HG03108 (cell line): ENCODE data around the gene ANO9.

Experiments
- ATAC-seq: cut with Tn5 transposase; IDR thresholded peaks from one replicate; pipeline ENCODE4 v1.9.1; 2021; ENCODE audit warnings: moderate library complexity; ENCODE audit not compliant: unreplicated experiment

ANO9 gene

GRCh38 chr11:452916-453527, 11.2 kb upstream of the ANO9 start:
- no peak for ATAC-seq

GRCh38 chr11:452203-452744, 10.5 kb upstream of the ANO9 start:
- ATAC-seq = no peak

GRCh38 chr11:451738-452137, 9.9 kb upstream of the ANO9 start:
- ATAC-seq = no peak

- ATAC-seq = no peak
Observed at GRCh38 chr11:450809-451451, 9.1 kb upstream of the ANO9 start.

- ATAC-seq = peak; percentile 67
Observed at GRCh38 chr11:449889-450808, 8.3 kb upstream of the ANO9 start, which contains the start of gene PTDSS2. TSS of gene PTDSS2 (plus strand) at chr11:450279. CDS start at chr11:450456, 177 bp downstream.

GRCh38 chr11:447923-448731, 6.3 kb upstream of the ANO9 start:
- peak; percentile 54 for ATAC-seq

- ATAC-seq = no peak
Observed at GRCh38 chr11:446891-447290, 5.1 kb upstream of the ANO9 start.

GRCh38 chr11:445765-446588, 4.2 kb upstream of the ANO9 start:
- no peak for ATAC-seq

- ATAC-seq = no peak
Observed at GRCh38 chr11:444396-445144, 2.8 kb upstream of the ANO9 start.

GRCh38 chr11:443542-444199, 1.9 kb upstream of the ANO9 start:
- ATAC-seq = no peak

GRCh38 chr11:442611-443081, 835 bp upstream of the ANO9 start:
- no peak for ATAC-seq

- no peak for ATAC-seq
Observed at GRCh38 chr11:441043-441417, 781 bp downstream of the ANO9 start.

- no peak for ATAC-seq
Observed at GRCh38 chr11:440065-441042, 1.5 kb downstream of the ANO9 start.

- ATAC-seq = no peak
Observed at GRCh38 chr11:439315-440064, 2.3 kb downstream of the ANO9 start.

GRCh38 chr11:438101-438844, 3.5 kb downstream of the ANO9 start:
- ATAC-seq = no peak
